ENCODE data around the gene TBXAS1. TPM values are rescaled to one million over a fixed set of nuclear protein-coding genes. Genes with fewer than 3 reads are reported as not detected.
"Not testable (repeated sequence)": the region's sequence is repeated elsewhere in the genome, so short reads cannot be mapped to it uniquely, and the experiment has no call there.

The TBXAS1 gene
- total RNA-seq, 1 donor from 2014 or later: 0.32 TPM

DNA sequence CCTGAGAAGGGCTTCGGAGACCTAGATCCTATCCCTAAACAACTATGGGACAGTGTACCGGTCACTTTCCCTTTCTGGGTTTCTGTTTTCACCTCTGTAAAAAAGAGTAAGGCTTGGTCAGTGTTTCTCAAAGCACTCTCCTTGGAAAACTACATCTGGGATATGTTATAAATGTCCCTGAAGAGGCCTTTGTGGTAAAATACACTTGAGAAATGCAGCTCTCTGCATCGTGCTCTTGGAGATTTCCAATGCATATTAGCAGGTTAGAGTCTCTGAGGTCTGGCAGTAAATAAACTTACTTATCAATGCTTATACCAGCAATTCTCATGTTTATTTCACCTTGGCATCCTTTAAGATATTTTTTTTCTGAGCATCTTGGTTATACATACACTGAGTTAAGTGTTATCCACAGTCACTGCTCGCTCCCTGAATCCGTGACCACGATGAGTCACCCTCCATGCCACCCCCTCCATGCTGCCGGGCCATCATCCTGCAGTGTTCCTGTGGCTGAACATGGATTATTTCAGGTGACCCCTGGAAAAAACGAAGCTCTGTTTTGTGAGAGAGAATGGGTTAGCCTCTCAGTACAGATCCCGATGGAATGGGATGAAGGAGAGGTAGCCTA lies 3.3 kb upstream of the TBXAS1 start:
- peak; percentile 43 for DNase-seq (ENCODE audit: low read depth)

- no peak for DNase-seq (ENCODE audit: low read depth)
Measured at GRCh38 chr7:139827042-139827441, 2.0 kb upstream of the TBXAS1 start.

- DNase-seq (ENCODE audit: low read depth): no peak
Measured at GRCh38 chr7:139828446-139828845, 618 bp upstream of the TBXAS1 start.

DNA sequence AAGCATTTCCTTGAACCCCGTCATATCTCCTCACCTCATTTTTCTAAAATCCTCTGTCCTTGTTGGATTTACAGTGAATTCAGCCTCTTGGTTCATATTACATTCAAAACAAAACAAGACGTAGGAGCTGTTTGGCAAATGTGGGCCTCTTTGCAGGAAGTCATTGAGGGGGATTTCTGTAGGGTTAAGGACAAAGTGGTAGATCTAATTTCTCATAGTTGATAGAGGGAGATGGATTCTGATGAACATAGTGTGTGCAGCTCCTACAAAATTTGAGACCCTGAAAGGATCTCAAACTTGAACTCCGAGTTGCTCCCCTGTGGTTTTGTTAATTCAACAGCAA lies 682 bp downstream of the TBXAS1 start:
- DNase-seq (ENCODE audit: low read depth): no peak

DNA sequence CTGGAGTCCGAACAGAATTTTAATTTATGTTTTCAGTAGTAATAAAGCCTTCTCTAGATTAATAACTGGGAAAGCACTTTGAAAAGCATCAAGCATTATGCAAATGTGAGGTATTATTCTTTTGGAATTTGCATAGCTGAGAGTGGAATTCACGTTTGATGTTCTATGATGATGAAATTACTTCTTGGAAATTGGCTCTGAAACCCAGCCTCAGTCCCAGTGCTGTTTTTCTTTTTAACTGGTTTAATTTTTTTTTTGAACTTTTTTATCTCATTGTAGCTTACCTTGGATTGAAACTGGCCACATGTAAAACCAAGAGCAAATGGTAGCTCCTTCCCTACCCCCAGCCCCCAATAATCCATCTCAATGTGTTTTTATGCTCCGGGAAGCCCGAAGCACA lies 1.2 kb downstream of the TBXAS1 start:
- no peak for DNase-seq (ENCODE audit: low read depth)

DNA sequence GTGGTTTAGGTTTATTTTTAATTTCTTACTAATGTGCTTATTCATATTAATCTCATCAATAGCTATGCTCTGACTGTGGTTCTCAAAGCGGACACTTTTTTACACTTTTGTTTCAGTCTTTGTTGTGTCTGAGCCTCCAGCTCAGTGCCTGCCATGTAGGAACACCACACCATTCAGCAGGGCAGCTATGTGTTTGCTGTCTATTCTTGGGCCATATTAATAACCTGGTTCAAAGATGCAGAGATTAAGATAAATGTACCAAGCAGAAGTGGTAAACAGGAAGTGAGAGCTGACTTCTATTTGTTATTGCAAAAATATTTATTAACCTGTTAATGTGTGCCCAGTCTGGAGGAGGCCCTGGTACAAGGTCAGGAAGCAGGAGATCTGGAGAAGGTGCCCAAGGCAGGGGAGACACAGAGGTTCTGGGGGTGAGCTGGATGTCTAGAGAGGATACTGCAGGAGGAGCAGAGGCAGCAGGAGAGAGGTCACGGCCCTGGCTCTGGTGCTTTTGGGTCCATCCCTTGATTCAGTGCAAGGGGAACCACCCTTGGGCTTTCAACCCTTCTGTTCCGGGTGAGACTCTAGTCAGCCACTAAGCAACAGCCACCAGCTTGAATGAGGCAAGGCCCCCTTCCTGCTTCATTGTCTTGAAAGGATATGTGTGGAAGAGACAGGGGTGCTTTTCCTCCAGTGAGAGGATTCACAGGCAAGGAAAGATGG lies 1.9 kb downstream of the TBXAS1 start:
- DNase-seq (ENCODE audit: low read depth): no peak

GRCh38 chr7:139835848-139836247 lies 6.8 kb downstream of the TBXAS1 start:
- DNase-seq (ENCODE audit: low read depth): not testable (repeated sequence)

DNA sequence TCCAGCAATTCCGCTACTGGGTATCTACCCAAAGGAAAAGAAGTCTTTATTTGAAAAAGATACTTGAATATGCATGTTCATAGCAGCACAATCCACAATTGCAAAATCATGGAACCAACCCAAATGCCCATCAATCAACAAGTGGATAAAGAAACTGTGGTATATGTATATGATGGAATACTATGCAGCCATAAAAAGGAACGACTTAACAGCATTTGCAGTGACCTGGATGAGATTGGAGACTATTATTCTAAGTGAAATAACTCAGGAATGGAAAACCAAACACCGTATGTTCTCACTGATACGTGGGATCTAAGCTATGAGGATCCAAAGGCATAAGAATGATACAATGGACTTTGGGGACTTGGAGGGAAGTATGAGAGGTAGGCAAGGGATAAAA lies 8.2 kb downstream of the TBXAS1 start:
- not testable (repeated sequence) for DNase-seq (ENCODE audit: low read depth)

GRCh38 chr7:139838276-139838675 lies 9.2 kb downstream of the TBXAS1 start:
- DNase-seq (ENCODE audit: low read depth): no peak

DNA sequence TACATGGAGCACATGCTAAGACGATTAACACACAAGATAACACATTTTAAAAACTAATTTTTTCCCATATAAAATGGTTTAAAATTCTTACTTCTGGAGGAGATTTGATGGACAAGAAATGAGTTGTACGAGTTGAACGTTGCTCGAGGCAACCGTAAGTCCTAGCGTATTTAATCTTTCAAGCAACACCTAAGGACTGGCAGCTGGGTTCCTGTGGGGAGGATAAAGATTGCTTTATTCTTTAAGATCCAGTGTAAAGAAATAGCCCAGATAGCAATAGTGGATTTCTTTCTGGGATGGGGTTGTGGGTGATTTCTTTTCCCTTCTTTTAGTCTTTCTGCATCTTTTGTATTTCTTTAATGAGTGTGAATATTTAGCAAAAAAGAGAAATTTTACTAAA lies 9.8 kb downstream of the TBXAS1 start:
- no peak for DNase-seq (ENCODE audit: low read depth)

GRCh38 chr7:139840776-139841175 lies 11.7 kb downstream of the TBXAS1 start:
- no peak for DNase-seq (ENCODE audit: low read depth)

- DNase-seq (ENCODE audit: low read depth): peak; percentile 17
Measured at GRCh38 chr7:139842401-139843210, 13.5 kb downstream of the TBXAS1 start.

- not testable (repeated sequence) for DNase-seq (ENCODE audit: low read depth)
Measured at GRCh38 chr7:139843211-139843537, 14.1 kb downstream of the TBXAS1 start.

DNA sequence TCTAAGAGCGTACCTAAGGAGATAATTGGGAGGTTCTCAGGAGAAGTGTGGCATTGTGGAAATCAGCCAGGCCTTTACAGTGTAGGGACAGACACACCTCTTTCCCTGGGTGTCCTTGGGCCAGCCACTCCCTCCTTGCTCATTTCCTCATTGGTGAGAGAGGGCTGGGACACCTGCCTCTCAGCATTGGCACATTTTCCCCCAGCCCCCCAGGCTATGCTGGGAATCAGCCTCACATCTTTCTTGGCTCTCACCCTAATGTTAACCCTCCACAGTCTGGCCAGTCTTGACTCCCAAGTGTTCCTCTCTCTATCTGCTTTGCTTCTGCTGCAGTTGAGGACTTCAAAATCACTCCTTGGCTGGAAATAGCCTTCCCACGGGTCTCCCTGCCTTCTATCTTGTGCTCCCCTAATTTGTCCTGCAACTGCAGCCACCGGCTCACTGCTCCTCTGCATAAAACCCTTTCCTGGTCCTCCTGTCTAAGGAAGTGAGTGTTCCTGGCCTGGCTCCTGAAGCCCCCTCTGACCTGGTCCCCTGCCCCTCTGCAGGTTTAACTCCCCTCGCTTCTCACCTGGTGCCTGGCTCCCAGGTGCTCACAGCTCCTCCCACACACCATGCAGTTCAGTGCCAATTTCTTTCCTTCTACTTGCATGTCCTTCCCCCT lies 15.8 kb downstream of the TBXAS1 start:
- DNase-seq (ENCODE audit: low read depth): no peak

DNA sequence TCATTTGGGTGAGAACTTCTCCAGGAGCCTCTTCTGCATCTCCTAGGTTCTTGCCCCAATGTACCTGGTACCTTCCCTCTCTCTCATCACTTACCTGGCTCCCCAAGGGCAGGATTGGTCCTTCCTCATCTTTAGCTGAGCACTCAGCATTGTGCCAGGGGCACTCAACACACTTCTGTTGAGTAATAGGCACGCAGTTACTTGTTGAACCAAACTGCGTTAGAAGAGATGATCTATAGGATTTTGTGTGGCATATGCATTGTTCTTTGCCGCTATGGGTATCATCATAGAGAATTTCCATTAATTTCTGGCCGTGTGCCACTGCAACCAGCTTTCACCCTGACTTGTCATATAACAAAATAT lies 16.4 kb downstream of the TBXAS1 start:
- DNase-seq (ENCODE audit: low read depth): no peak

DNA sequence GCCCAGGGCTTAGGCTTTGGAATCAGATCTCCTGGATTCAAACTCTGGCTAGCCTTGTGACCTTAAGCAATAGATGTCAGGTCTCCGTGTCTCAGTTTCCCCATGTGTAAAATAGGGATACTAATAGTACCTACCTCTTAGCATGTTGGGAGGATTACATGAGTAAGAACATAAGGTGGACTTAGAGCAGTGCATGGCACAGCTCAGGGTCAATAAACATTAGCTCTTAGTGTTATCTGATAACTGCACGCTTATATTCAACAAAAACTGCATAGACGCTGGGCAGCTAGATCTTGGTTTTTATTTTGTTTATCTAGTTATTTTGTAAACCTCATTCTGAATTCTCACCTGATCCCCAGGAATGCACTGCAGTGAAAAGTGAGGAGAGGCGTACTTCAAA lies 17.2 kb downstream of the TBXAS1 start:
- no peak for DNase-seq (ENCODE audit: low read depth)

DNA sequence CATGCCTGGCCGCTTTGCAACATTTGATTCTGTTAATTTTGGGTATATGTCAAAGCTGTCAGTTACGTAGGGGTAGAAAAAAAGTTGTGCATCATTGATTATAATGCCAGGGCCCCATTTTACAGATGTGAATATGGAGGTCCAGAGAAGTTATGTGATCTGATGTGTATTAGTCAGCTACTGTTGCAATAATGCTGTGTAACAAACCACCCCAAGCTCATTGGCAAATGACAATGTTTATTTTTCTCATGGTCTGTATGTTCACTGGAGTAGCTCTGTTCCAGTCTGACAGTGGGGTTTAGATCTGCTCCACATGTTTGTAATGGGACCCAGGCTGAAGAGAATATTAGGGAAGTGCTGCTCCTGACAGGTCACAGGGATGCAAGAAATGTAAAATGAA lies 19.2 kb downstream of the TBXAS1 start:
- DNase-seq (ENCODE audit: low read depth): no peak

- no peak for DNase-seq (ENCODE audit: low read depth)
Measured at GRCh38 chr7:139850906-139851305, 21.8 kb downstream of the TBXAS1 start.

DNA sequence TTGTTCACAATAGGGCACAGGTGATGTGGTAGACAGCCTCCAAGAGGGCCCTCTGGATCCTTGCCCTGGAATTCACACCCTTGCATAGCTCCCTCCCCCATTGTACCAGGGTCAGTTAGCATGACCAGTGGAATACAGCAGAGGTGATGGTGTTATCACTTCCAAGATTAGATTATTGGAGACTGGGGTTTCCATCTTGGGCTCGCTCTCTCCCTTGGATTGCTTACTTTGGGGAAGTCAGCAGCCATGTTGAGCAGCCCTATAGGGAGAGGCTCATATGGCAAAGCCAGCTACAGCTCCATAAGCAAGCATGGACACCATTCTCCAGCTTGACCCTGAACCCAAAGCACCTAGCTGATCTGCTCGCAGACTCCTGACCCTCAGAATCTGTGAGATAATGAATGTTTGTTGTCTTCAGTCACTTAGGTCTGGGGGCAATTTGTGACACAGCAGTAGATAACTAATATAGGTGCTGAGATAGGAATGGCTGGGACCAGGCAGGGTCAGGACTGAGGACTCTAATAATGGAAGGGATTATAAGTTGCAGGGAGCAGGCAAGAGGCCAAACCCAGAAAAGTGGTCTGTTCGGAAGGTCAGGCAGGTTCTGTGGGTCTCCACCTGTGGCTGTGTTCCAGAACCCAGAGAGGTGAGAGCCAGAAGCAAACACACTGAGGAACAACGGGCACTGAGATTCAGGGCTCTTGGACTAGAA lies 22.9 kb downstream of the TBXAS1 start:
- no peak for DNase-seq (ENCODE audit: low read depth)

DNA sequence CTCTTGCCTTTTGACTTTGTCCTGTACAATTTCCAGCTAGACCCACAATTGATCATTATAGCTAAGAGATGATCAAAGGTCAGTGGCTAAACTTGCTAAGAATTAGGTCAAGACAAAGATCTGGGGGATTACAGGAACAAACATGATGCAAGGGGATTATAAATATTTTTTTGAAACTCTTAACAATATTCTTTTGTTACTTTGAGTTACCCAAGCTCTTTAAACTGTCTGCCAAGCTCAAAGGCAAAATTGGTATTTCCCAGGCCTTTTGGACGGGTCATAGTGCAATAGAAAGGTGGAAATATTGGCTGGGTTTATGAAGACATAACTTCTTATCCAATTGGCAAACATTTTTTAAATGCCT lies 23.4 kb downstream of the TBXAS1 start:
- DNase-seq (ENCODE audit: low read depth): no peak

DNA sequence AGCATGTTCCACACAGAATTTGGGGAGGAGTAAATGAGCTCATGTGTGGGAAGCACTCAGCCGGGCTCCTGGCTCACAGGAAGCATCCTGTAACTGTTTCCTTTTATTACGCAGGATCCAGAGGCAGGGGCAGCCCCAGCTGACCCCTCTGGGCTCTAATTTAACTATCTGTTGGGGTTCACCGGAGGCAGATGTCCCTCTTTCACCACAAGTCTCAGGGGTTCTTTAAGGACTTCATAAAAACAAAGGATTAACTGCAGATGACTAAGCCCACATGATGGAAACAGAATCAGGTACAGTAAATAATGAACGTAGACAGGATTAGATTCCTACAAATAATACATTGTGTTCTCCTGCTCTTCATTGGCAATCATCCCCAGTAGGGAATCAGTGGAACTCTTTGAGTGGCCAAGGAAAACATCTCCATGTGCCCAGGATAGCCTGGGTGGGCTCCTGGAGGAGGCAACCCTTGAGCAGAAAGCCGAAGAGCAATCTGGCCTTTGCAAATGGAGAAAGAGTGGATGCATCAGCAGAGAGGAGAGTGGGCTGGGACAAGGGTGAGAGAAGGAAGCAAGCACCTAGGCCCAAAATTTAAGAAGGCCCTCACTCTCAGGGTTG lies 24.6 kb downstream of the TBXAS1 start:
- DNase-seq (ENCODE audit: low read depth): peak; percentile 41
